Gastrocnemius medialis (tissue), 4 donors: Measurements from ENCODE around the gene ZNF319.

Experiments used
- POLR2A ChIP-seq, 2 donors: fragments of 450-650 bp; IDR thresholded peaks; one replicate each; pipeline ENCODE4 v1.6.1; 2017; ENCODE audit warnings: antibody characterized with exemption in 2 of 2, mild to moderate bottlenecking in 2 of 2, moderate library complexity in 2 of 2
- TF ChIP-seq, protein P1 (sequence below), 5 experiments: fragments of 450-650 bp in 3 of 5; fragments of 200-600 bp in 2 of 5; sonication (generic) in 2 of 5; IDR thresholded peaks in 4 of 5; conservative IDR thresholded peaks in 1 of 5; 1 replicate in 4 of 5; 2 replicates in 1 of 5; pipeline ENCODE4 v1.5.1; 2016 to 2019; ENCODE audit warnings: antibody characterized with exemption in 5 of 5, mild to moderate bottlenecking in 3 of 5, moderate library complexity in 3 of 5

DNA sequence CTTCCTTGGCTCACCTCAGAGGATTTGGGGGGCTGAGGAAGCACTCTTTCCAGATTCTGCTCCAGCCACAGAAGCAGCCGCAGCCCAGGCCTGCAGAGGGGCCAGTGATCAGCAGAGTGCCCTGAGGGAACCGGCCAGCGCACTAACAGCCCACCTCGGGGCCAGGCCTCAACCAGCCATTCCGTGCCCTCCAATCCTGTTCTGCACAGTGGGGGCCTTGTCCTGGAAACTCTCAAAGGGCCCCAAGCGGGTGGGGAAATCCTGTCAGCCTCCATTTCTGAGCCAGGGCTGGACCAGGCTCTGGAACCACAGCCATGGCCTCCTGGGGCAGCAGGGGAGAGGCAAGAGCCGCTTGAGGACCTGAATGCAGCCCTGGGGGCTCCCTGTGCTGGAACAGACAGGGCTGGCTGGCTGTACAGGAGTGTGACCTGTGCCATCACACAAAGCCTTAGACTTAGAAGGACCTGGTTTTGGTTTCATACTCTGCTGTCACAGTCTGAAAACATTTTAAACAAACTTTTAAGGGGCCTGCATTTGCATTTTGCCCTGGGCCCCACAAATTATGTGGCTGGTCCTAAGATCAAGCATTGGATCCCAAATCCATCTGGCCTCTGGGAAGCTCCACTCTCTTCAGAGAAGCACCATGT is 39.5 kb downstream of the ZNF319 start:
- TF ChIP-seq POLR2A (IDR thresholded peaks at IDR 0.05), result no peak
- TF ChIP-seq, protein P1, sequence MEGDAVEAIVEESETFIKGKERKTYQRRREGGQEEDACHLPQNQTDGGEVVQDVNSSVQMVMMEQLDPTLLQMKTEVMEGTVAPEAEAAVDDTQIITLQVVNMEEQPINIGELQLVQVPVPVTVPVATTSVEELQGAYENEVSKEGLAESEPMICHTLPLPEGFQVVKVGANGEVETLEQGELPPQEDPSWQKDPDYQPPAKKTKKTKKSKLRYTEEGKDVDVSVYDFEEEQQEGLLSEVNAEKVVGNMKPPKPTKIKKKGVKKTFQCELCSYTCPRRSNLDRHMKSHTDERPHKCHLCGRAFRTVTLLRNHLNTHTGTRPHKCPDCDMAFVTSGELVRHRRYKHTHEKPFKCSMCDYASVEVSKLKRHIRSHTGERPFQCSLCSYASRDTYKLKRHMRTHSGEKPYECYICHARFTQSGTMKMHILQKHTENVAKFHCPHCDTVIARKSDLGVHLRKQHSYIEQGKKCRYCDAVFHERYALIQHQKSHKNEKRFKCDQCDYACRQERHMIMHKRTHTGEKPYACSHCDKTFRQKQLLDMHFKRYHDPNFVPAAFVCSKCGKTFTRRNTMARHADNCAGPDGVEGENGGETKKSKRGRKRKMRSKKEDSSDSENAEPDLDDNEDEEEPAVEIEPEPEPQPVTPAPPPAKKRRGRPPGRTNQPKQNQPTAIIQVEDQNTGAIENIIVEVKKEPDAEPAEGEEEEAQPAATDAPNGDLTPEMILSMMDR (IDR thresholded peaks at IDR 0.05 in 4 of 5, conservative IDR thresholded peaks at IDR 0.05 in 1 of 5), result no peak
